HG03103 (cell line): ENCODE measurements around the gene ANGEL1.

Experiments used
- ATAC-seq: cut with Tn5 transposase; IDR thresholded peaks from one replicate; pipeline ENCODE4 v1.9.1; 2021; ENCODE audit warnings: low read depth; ENCODE audit not compliant: unreplicated experiment

Gene ANGEL1

DNA sequence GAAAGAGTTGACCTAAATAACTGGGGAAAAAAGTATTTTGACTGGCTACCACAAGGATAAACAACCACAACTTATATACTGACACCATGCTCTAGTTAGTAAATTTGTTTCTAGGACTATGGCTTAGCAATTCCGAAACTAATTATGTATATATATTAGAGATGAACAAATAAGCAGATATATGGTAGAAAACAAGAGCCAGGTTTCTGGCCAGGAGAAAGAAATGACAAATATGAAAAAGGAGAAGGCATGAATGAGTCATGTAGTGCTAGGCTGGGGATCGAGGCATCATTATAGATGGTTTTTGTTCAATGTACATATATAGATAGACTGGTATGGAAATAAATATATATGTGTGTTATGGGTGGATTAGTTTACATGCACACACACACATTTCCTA is 8.0 kb upstream of the ANGEL1 start:
- ATAC-seq, result no peak

DNA sequence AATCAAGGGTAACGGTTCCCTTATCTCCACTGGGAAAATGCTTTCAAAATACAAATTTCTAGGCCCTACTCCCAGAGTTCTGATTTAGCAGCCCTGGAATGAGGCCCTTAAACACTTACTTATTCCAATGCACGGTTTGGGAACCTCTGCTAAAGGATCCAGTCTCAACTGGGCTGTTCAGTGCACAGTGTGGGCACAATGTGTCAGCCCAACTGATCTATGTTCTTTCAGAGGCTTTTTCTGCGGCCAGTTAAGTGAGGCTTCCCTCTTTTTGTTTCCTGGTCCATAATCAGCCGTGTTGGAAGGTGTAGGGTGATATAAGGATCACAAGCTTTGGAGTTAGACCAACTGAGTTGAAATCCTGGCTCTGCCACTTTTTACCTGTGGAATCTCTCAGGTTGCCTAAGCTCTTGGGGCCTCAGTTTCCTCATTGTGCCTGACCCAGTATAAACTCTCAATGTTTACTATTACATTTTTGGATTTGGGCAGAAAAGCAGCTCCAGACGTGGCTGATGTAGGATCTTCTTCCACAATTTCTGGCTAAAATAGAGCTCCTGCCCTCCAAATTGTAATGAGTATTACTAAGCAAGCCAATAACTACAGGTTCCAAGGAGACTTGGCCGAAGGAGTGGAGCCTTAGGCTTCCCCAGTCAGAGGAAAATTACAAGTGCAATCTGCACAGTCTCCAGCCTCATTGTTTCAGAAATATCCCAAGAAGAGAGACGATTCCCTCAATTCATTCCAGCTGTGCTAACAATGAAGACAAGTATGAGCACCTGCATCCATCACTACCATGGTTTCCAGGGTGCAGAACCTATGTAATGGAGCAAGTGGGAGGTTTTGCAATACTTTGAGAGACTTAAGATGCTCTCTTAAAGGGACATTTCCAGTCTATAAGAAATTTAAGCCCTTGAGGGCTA is 2.3 kb upstream of the ANGEL1 start:
- ATAC-seq, result no peak

DNA sequence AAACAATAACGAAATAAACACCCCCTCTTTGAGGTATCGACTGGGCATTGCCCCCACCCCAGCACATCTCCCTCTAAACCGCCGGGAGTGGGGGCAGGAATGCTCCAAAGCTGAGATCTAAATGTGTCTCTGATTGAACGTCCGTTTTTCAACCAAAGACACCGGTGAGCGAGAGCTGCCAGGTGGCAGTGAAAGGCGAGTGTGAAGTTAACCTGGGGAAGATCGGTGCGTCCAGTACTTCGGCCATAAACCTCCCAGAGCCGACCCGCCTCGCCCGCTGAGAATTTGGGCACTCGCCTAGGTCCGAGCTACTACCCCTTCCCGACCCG is 625 bp downstream of the ANGEL1 start:
- ATAC-seq, result no peak

DNA sequence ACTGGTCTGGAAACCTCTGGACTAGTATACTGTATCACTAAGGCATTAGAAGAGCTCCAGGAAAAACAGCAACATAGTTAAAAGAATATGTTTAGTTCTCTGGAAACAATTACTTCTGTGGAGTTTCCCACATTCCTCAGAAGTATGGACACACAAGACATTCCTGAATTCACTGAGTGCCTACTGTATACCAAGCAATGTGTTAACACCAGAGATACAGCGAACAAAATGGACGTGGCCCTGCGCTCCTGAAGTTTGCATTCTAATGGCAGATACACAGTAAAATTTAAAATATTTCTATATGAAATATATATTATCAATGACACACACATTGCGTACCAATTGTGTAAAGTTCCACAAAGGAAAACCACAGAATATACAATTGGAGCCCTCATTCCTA is 1.1 kb downstream of the ANGEL1 start:
- ATAC-seq, result no peak

DNA sequence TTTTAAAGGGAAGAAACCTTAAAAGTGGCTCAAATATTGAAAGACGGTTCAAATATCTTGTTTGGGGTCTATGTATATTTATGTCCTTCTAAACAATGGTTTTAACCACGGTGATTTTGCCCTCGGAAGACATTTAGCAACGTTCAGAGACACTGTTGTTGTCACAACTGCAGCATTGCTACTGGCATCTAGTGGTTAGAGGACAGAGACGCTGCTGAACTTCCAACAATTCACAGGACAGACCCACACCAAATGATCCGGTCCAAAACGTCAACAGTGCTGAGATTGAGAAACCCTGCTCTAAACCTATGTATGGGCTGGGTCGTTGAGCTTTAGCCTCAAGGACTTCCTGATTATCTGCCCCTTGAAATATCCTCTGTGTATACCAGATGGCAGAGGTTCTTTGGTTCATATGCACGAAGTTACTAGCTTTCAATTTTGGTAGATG is 1.7 kb downstream of the ANGEL1 start:
- no peak for ATAC-seq

DNA sequence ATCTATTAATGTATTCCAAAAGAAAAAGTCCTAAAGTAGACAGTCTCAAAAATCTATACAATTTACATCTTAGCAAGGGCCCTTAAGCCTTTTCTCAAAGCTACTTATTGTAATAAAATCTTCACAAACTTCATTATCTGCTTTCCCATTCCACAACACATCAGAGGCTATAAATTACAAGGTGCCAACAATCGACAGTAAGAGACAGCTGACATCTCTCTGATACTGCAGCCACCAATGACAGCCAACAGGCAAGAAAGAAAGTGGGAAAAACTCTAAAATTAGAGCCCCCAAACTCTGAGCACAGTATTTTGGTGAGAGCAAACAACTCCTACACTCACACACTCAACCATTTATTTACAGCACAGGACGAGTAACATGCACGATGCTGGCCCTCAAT is 2.2 kb downstream of the ANGEL1 start:
- ATAC-seq, result no peak

DNA sequence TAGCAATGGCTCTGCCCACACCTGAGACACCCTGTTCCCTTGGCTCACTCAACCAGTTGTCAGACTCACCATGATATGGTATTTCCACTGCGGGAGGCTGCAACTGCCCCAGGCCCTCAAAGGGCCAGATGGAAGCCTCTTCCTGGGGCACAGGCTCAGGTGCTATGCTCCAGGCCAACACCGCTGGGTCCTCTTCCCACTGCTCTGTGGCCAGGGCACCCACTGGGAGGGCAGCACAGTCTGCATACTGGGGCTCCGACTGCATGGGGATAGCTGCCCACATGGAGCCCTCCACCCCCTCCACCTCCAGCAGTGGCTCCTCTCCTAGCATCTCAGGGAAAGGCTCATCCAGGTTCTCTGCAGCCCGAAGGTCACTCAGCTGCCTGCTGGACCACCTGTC is 3.7 kb downstream of the ANGEL1 start:
- ATAC-seq, result no peak

DNA sequence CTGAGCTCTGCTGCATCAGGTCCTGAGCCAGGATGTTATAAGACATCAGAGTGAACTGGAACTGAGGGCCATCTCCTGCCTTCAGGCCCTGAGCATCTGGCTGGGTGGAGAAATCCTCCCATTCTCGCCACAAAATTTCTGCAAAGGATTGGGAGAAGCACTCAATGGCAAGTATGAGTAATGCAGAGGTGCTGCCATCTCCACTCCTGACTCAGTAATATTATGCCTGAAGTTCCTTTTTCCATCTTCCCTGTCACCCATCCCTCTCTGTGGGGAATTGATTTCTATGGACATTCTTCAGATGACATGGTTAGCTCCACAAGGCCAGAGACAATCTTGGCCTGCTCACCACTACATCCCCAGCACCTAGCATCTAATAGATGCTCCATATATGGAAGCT is 4.7 kb downstream of the ANGEL1 start:
- ATAC-seq, result no peak

DNA sequence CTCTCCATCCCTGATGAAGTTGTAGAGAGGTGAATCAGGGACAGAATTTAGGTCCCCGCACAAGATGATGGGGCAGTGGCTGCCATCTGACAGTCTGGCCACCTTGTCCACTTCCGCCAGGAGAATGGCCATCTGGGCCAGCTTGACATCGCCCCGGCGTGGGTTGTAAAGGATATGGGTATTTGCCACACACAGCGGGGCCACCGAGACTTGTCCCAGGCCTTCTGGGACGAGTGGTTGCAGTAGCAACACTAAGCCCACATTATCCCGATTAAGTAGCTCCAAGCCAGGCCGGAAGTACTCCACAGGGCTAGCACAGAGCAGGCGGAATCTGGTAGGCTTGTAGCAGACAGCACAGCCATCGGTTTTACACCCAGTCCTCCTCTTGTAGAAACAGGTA is 6.2 kb downstream of the ANGEL1 start:
- ATAC-seq, result no peak

DNA sequence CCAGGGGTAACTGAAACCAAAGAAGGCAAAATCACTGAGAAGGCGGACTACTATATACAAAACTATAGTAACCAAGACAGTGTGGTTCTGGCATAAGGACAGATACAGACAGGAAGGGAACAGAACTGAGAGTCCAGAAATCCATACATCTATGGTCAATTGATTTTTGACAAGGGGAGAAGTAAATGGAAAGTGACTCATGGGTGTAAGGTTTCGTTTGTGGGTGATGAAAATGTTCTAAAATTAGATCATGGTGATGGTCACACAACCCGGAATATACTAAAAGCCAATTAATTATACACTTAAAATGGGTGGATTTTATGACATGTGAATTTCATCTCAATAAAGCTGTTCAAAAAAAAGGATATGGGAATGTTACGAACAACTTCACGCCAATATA is 18.7 kb downstream of the ANGEL1 start:
- ATAC-seq, result no peak

DNA sequence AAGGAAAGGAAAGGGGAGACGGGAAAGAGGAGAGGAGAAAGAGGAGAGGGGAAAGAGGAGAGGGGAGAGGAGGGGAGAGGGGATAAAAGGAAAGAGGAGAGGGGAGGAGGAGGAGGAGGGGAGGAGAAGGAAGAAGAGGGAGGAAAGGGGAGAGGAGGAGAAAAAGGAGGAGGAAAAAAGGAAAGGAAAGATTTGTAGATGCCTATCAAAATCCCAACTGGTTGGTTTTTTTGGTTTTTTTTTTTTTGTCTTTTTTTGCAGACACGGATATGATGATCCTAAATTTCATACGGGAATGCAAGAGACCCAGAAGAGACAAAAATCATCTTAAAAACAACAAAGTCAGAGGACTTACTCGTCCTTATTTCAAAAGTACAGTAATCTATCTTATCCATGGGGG is 19.4 kb downstream of the ANGEL1 start:
- ATAC-seq, result no peak

DNA sequence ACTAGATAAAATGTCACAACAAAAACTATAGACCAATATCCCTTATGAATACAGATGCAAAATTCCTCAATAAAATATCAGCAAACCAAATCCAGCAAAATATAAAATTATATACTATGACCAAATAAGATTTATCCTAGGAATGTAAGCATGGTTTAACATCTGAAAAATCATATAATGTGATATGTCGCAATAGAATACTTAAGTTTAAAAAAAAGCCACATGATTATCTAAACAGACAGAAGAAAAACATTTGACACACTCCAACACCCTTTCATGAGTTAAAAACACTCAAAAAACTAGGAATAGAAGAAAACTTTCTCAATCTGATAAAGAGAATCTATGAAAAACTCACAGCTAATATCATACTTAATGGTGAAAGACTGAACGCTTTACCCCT is 20.3 kb downstream of the ANGEL1 start:
- no peak for ATAC-seq

DNA sequence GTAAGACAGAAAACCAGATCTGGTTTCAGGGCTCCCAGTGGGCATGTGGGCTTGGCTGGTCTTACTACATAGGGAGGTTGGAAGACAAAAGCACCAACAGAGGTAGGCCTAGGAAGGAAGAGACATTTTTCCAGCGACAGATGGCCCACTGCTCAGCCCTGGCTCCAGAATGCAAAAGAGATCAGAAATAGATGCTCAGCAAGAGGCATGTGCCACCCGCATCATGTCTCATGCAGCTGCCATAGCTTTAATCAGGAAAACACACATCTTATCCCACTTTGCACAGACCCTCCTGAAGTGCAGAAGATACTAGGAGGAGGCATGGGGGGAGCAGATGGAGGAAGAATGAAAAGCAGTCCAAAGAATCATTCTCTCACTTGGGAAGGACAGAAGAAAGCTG is 26.1 kb downstream of the ANGEL1 start:
- ATAC-seq, result no peak

DNA sequence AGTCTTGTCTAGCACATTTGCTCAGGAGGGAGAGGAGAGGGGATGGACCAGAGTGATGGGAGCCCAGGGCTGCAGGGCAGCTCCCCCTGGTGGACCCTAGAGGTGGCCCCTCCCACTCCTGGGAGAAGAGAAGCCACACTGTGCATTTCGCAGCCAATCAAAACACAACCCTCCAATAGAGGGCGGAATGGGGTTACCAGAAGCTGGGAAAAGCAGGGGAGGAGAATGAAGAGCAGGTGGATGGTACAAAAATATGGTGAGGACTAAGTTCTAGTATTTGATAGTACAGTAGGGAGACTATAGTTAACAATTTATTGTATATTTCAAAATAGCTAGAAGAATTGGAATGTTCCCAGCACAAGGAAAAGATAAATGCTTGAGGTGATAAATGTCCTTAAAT is 27.8 kb downstream of the ANGEL1 start:
- peak; percentile 77 for ATAC-seq

DNA sequence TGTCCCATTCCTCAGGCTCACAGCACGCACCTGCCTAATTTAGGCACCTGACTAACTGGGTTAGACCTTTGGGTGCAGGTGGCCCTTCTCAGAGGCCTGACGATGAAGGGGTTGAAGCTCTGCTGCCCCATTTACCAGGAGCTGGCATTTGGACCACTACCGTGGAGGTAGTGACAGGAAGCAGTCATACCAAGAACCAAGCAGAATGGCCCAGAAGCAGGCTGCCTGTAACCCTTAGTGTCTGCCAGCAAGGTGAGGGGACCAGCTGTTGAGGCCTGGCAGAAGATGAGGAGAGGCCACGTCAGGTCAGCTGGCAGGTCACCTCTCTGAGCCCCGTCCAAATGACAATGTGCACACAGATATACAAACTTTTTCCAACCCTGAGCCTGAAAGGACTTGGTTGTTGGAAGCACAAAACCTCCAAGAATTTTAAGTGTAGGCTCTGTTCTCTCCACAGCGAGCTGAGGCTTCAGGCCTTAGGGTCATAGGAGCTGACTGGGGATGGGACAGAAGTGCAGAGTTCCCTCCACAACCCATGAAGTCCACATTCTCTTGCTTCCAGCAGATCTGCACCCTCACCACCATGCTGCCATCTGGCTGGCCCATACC is 28.3 kb downstream of the ANGEL1 start:
- ATAC-seq, result no peak

DNA sequence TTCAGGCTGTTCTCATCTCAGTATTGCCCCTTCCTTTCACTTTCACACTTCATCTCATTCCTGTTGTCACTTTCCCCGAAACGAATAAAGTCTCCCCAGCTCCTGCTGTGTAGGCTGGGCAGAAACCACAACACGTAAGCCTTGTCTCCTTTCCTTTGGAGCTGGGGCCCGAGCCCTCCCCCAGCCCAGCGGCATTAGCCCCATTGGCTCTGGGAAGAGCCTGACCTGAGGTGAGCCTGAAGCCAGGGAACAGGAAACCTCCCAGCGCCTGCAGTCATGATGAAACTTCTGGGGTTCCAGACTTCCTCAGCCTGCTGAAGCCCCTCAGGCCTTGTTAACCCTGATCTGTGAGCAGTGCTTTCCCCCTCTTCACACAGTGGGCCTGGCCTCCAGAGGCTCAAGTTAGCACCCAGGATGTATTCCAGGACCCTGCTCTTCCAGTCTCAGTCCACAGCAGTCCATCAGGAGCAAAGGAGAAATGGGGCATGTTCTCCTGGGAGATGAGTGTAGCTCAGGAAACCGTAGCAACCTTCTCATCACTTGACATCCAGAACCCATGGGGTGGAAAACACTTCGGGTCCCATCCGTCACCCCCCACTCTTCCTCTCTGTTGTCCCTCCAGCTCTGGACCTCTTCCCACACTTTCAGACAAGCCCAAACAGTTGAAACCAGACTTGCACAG is 29.7 kb downstream of the ANGEL1 start:
- ATAC-seq, result no peak

DNA sequence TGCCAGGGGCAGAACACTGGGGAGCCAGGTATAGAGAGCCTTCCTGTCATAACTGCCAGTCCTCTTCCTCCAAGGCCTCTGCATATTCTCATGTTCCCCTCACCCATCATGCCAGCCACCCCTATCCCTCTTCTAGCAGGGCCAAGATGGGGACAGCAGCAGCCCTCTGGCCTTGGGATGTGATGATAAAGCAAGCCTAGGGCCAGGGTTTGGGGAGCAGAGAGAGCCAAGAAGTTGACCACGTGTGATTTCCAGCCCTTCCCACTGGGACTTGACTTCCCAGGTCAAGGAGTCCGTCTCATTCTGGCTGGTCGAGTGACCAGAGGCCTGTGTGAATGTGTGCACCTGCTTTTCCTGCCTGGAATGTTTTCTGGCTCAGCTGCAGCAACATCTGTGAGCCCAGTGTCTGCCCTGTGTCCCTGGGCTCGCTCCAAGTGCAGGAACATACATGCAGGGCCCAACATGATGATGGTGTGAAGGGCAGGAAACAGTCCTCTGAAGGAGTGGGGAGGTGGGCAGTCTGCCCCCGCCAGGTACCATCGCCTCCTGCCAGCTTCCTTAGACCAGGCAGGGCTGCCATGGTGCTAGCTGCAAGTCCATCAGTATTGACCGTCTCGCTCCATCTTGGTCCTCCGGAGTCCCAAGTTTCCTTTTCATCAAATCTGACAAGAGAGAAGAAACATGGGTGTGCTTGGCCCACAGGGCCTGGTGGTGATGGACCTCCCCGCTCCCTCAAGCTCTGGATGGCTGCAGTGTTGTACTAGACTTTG is 30.4 kb downstream of the ANGEL1 start:
- no peak for ATAC-seq

DNA sequence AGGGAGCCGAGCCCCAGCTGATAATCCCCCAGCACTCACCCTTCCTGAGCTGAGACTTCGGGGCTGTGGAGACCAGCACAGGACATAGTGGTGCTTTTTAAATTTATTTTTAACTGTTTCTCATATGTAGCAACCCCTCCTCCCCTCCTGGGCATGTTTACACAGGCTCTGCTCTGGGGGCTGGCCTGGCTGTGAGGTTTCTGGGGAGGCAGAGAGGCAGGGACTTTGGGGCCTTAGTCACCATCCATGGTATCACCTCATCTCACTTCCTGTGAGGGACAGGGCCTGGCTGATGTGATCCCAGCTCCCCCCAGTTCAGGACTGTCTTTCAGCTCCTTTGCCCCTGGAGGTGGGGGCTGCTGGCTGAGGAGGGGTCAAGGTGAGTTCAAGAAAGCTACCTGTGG is 31.0 kb downstream of the ANGEL1 start:
- ATAC-seq, result no peak

DNA sequence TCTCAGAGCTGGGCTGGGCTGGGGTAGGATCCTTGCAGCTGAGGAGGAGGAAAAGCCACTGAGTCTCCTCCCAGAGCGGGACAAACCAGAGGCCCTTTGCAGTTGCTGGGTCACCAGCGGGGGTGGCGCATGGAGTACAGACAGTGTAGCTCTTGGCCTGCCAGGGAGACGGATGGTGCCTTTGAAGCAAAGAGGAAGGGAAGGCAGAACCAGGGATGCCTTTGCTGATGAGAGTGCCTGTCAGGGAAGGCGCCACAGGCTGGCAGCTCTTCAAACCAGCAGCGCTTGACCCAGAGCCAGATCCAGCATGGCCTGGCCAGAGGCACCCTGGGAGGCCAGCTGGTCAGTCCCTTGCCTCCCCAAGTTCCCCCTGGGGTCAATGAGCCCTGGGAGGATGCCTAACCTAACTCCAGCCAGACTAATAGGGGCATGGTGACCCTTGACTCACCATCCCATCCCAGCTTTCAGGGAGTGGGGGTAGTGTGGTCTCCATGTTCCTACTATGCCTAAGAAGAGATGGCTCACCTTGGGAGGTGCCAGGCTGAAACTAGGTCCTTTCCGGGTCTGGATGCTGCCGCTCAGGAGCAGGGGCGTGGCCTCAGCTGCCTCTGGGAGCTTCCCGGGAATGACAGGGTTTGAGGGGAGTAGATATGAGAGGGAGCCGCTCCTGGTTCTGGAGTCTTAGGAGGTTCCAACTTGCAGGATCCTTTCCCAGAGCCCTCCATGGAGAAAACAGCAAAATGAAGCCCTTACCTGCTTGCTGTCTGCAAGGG is 31.6 kb downstream of the ANGEL1 start:
- ATAC-seq, result no peak

DNA sequence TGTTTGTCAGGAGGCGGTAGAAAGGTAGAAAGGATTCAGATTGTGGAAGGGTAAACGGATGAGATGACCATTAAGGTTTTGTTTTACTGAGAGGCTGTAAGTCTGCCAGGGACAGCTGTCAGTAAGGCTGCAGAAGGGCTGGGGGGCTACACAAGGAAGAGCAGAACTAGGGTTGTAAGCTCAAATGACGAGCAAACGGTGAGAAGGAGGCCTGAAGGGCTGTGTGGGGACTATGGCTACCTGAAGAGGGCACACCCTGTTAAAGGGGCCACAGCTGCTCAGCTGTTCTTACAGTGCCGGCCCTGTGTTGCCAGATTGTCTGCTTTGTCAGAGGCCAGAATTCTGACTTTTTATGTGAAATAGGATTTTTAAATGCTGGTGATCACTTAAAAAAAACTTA is 32.3 kb downstream of the ANGEL1 start:
- ATAC-seq, result no peak

DNA sequence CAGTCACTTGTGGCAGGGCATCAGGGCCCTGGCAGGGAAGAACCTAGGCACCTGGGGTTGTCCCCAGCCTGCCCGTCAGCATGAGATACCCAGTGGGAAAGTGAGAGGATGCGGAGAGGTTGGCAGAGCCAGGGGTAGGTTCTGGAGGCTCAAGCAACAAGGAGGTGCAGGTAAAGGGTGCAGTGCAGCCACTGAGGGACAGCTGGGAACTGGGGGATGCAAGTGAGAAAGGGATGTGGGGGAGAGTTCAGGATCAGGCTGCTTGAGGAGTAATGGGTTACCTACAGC is 32.7 kb downstream of the ANGEL1 start:
- ATAC-seq, result no peak
